ENCODE data around the gene SHLD1.

SHLD1 gene

DNA sequence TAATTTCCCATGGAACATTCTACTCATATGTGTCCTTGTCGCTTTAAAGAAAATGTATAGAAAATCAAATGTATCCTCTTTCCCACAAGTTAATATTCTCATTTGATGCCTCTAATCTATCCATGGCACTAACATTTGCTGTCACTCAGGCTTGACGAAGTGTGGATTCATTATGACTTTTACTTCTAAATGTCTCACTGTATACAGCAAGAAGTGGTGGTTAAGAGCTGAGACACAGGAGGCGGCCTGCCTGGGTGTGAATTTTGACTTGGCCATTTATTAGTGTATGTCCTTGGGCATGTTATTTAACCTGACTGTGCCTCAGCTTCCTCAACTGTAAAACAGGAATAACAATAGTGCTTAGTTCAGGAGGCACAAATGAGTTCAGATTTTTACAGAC, 130.1 kb downstream of the SHLD1 start:
- Histone ChIP-seq H3K27me3 (no peaks in the 10 kb centered on the region), H3K9me3 (no peaks in the 10 kb centered on the region), H3K4me3 (ENCODE audit: low read depth, low read length) (no peak overlapping the region), H3K4me1 (no peaks in the 10 kb centered on the region), H3K36me3 (no peaks in the 10 kb centered on the region)
- DNase-seq, result no peak
- TF ChIP-seq, protein P1, sequence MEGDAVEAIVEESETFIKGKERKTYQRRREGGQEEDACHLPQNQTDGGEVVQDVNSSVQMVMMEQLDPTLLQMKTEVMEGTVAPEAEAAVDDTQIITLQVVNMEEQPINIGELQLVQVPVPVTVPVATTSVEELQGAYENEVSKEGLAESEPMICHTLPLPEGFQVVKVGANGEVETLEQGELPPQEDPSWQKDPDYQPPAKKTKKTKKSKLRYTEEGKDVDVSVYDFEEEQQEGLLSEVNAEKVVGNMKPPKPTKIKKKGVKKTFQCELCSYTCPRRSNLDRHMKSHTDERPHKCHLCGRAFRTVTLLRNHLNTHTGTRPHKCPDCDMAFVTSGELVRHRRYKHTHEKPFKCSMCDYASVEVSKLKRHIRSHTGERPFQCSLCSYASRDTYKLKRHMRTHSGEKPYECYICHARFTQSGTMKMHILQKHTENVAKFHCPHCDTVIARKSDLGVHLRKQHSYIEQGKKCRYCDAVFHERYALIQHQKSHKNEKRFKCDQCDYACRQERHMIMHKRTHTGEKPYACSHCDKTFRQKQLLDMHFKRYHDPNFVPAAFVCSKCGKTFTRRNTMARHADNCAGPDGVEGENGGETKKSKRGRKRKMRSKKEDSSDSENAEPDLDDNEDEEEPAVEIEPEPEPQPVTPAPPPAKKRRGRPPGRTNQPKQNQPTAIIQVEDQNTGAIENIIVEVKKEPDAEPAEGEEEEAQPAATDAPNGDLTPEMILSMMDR (IDR thresholded peaks at IDR 0.05; ENCODE audit: low read depth, low read length), result no peak

DNA sequence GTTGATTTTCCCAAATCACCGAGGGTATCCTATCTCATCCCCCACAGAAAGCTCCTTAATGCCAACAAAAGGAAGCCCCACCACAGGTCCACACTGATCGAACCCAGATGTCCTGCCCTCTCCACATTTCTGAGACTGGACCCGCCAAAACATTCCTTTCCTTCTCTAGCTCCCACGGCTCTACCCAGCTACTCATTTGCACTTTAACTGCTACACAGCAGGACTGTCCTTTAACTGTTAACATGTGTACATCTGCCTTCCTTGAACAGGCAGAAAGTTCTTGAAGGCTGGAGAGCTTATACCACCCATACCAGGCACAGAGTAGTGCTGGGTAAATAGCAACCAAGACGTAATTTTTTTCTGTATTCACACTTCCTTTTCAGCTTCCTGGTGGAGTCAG, 131.5 kb downstream of the SHLD1 start:
- TF ChIP-seq, protein P1 (IDR thresholded peaks at IDR 0.05; ENCODE audit: low read depth, low read length), result no peak
- Histone ChIP-seq H3K4me3 (ENCODE audit: low read depth, low read length) (no peak overlapping the region), H3K27me3 (no peaks in the 10 kb centered on the region), H3K9me3 (no peaks in the 10 kb centered on the region), H3K4me1 (no peaks in the 10 kb centered on the region), H3K36me3 (no peaks in the 10 kb centered on the region)
- DNase-seq, result no peak

DNA sequence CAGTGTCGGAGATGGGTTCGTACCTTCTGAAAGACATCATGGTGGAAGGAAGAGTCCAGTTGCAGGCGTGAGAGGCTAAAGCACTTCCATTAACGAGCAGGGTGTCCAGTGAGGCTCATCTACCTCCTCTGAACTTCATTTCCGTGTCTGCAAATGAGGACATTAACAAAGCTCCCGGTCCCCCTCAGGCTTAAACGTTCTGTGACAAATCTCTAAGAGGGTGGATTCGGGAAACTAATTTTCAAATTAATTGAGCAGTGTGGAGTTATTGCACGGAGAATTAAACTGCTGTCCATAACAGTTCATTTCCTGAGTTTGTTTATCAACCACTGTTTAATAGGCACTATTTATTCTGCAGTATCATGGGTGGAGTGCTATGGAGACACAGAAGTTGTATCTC, 132.0 kb downstream of the SHLD1 start:
- Histone ChIP-seq H3K36me3 (no peaks in the 10 kb centered on the region), H3K4me1 (peaks cover under 1% of the 10 kb centered on the region; the same call in 1 of the 2 replicates), H3K4me3 (ENCODE audit: low read depth, low read length) (no peak overlapping the region), H3K9me3 (no peaks in the 10 kb centered on the region), H3K27me3 (no peaks in the 10 kb centered on the region)
- TF ChIP-seq, protein P1 (IDR thresholded peaks at IDR 0.05; ENCODE audit: low read depth, low read length), result no peak
- no peak for DNase-seq

DNA sequence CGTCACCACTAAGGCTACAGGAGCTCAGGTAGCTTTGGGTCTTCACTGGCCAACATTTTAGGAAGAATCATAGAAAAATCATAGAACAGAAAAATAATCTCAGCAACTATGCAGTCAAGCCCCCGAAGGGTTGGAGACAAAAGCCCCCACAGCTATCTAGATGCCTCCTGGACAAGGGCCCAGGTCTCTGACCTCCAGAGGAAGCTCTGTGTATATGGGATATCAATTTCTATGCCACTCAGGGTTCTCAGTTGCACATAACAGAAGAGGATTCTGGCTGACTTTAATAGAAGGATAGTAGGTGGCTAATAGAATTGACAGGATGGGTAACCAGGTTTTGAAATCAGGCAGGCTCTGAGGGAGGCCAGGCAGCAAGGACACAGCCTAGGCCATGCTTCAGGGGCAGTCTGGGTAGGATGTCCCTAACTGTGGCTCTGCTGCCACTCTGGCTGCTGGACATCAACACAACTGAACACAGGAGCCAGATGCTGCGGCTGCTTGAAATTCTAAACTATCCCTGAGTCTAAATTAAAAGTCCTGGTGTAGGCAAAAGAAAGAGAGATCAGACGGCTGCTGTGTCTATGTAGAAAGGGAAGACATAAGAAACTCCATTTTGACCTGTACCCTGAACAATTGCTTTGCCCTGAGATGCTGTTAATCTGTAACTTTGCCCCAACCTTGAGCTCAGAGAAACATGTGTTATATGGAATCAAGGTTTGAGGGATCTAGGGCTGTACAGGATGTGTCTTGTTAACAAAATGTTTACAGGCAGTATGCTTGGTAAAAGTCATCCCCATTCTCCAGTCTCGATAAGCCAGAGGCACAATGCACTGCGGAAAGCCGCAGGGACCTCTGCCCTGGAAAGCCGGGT, 134.5 kb downstream of the SHLD1 start:
- Histone ChIP-seq H3K9me3 (no peaks in the 10 kb centered on the region), H3K27me3 (no peaks in the 10 kb centered on the region), H3K36me3 (no peaks in the 10 kb centered on the region), H3K4me1 (peaks cover 6% of the 10 kb centered on the region), H3K4me3 (ENCODE audit: low read depth, low read length) (no peak overlapping the region)
- DNase-seq, result no peak
- TF ChIP-seq, protein P1 (IDR thresholded peaks at IDR 0.05; ENCODE audit: low read depth, low read length), result no peak

DNA sequence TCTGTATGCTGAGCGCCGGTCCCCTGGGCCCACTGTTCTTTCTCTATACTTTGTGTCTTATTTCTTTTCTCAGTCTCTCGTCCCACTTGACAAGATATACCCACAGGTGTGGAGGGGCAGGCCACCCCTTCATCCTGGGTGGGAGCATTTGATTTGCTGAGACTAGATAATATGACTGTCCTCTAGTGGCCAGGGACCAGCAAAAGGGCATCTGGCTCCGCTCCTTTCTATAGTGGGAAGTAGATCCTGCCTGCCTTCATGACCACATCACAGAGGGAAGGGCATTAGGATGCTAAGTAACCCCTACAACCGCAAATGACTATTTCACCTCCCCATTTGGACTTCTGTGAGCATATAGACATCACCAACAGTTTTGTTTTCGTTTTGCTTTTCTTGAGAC, 135.7 kb downstream of the SHLD1 start:
- peaks cover 10% of the 10 kb centered on the region for H3K4me1 ChIP-seq
- no peak for DNase-seq
- TF ChIP-seq, protein P1 (IDR thresholded peaks at IDR 0.05; ENCODE audit: low read depth, low read length), result 0 out of 2 replicates have a peak, but pooled peaks have one; percentile 1
- no peaks in the 10 kb centered on the region for H3K9me3 ChIP-seq
- no peaks in the 10 kb centered on the region for H3K27me3 ChIP-seq
- H3K36me3 ChIP-seq, result no peaks in the 10 kb centered on the region
- H3K4me3 ChIP-seq (ENCODE audit: low read depth, low read length), result no peak overlapping the region

DNA sequence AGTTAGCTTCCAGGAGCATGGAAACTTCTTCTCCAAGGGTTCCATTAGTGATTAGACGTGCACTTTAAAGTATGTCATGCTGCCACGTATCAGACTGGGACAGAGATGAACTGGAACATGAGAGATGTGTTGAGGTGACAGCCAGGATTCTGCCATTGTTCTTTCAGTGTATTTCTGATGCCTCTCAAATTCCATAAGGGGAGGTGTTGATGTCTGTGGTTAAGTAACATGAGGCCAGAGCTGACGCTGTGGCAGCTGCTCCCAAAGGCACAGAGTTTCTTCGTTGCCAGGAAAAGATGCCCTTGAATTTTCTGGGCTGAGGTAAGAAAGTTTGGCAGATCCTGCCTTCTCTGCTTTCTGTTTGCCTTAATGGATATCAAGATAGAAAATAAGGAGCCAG, 136.6 kb downstream of the SHLD1 start:
- no peak for DNase-seq
- Histone ChIP-seq H3K36me3 (no peaks in the 10 kb centered on the region), H3K9me3 (no peaks in the 10 kb centered on the region), H3K4me1 (peaks cover 10% of the 10 kb centered on the region), H3K4me3 (ENCODE audit: low read depth, low read length) (no peak overlapping the region), H3K27me3 (no peaks in the 10 kb centered on the region)
- TF ChIP-seq, protein P1 (IDR thresholded peaks at IDR 0.05; ENCODE audit: low read depth, low read length), result no peak
